ENCODE data around the gene ROBO1.
"Not testable (repeated sequence)": the region's sequence is repeated elsewhere in the genome, so short reads cannot be mapped to it uniquely, and the experiment has no call there.

The ROBO1 gene

GRCh38 chr3:78911394-78911793 is 856.4 kb downstream of the ROBO1 start:
- no peak for DNase-seq (ENCODE audit: low read depth)

GRCh38 chr3:78908236-78908635 is 859.6 kb downstream of the ROBO1 start:
- no peak for DNase-seq (ENCODE audit: low read depth)

- peak; percentile 56 for DNase-seq (ENCODE audit: low read depth)
Observed at GRCh38 chr3:78907367-78907766, 860.4 kb downstream of the ROBO1 start.

- DNase-seq (ENCODE audit: low read depth): no peak
Observed at GRCh38 chr3:78906930-78907329, 860.9 kb downstream of the ROBO1 start.

GRCh38 chr3:78906245-78906644 is 861.6 kb downstream of the ROBO1 start:
- no peak for DNase-seq (ENCODE audit: low read depth)

GRCh38 chr3:78905700-78906099 is 862.1 kb downstream of the ROBO1 start:
- no peak for DNase-seq (ENCODE audit: low read depth)

GRCh38 chr3:78901544-78901943 is 866.3 kb downstream of the ROBO1 start:
- DNase-seq (ENCODE audit: low read depth): no peak

GRCh38 chr3:78900880-78901279 is 866.9 kb downstream of the ROBO1 start:
- peak; percentile 6 for DNase-seq (ENCODE audit: low read depth)

GRCh38 chr3:78900426-78900825 is 867.4 kb downstream of the ROBO1 start:
- DNase-seq (ENCODE audit: low read depth): peak; percentile 34

- DNase-seq (ENCODE audit: low read depth): peak; percentile 27
Observed at GRCh38 chr3:78895528-78895927, 872.3 kb downstream of the ROBO1 start.

GRCh38 chr3:78894787-78895186 is 873.0 kb downstream of the ROBO1 start:
- DNase-seq (ENCODE audit: low read depth): no peak

GRCh38 chr3:78893161-78893560 is 874.6 kb downstream of the ROBO1 start:
- no peak for DNase-seq (ENCODE audit: low read depth)

- DNase-seq (ENCODE audit: low read depth): no peak
Observed at GRCh38 chr3:78889348-78889747, 878.5 kb downstream of the ROBO1 start.

GRCh38 chr3:78888635-78889034 is 879.2 kb downstream of the ROBO1 start:
- peak; percentile 46 for DNase-seq (ENCODE audit: low read depth)

GRCh38 chr3:78887547-78888011 is 880.2 kb downstream of the ROBO1 start:
- peak; percentile 46 for DNase-seq (ENCODE audit: low read depth)

- peak; percentile 82 for DNase-seq (ENCODE audit: low read depth)
Observed at GRCh38 chr3:78887029-78887428, 880.8 kb downstream of the ROBO1 start.

- not testable (repeated sequence) for DNase-seq (ENCODE audit: low read depth)
Observed at GRCh38 chr3:78884567-78884966, 883.2 kb downstream of the ROBO1 start.

- DNase-seq (ENCODE audit: low read depth): no peak
Observed at GRCh38 chr3:78882251-78882650, 885.5 kb downstream of the ROBO1 start.

- no peak for DNase-seq (ENCODE audit: low read depth)
Observed at GRCh38 chr3:78881501-78881900, 886.3 kb downstream of the ROBO1 start.

GRCh38 chr3:78880603-78881461 is 887.0 kb downstream of the ROBO1 start:
- no peak for DNase-seq (ENCODE audit: low read depth)

- peak; percentile 23 for DNase-seq (ENCODE audit: low read depth)
Observed at GRCh38 chr3:78879295-78879860, 888.4 kb downstream of the ROBO1 start.

GRCh38 chr3:78878789-78879188 is 889.0 kb downstream of the ROBO1 start:
- no peak for DNase-seq (ENCODE audit: low read depth)

- DNase-seq (ENCODE audit: low read depth): peak; percentile 77
Observed at GRCh38 chr3:78878011-78878410, 889.8 kb downstream of the ROBO1 start.

Data from ELR (cell line).